B cell (primary cell): ENCODE results near the gene ADAMTS17. TPM values are rescaled to one million over a fixed set of nuclear protein-coding genes. Genes with fewer than 3 reads are reported as not detected.

Experiments
- ATAC-seq: fragments of 200-7000 bp; cut with Tn5 transposase; one replicate; pipeline ENCODE4 v1.10.0; 2021; ENCODE audit warnings: low read depth, mild to moderate bottlenecking, moderate number of reproducible peaks, moderate library complexity
- CTCF ChIA-PET: fragments of 350-600 bp; sonication (Branson Sonifier 250); formaldehyde crosslinking; loops from one replicate; lab custom pipeline; 2021; ENCODE audit warnings: antibody characterized with exemption, inconsistent platforms; lab: Charles Lee
- POLR2A ChIA-PET: fragments of 350-600 bp; sonication (Branson Sonifier 250); formaldehyde crosslinking; loops from one replicate; lab custom pipeline; 2021; ENCODE audit warnings: antibody characterized with exemption; lab: Charles Lee
- DNase-seq: peaks from one replicate; pipeline ENCODE4 v3.0.0; 2013
- H2AFZ ChIP-seq: 2 replicates; pipeline ENCODE4 v1.6.1; 2012; ENCODE audit warnings: mild to moderate bottlenecking, low read depth, low read length; ENCODE audit not compliant: insufficient read depth, poor library complexity, severe bottlenecking
- H3K27ac ChIP-seq, 2 donors: 1 replicate in 1 of 2; 2 replicates in 1 of 2; pipeline ENCODE4 v1.5.1; 2012 to 2013; ENCODE audit warnings: low read length in 2 of 2, mild to moderate bottlenecking in 2 of 2, moderate library complexity in 1 of 2
- H3K27me3 ChIP-seq, 4 experiments: fragments of 200-600 bp in 1 of 4; sonication (generic) in 1 of 4; replicated peaks in 1 of 4; 1 replicate in 2 of 4; 2 replicates in 2 of 4; pipeline versions ENCODE4 v1.6.1 to v1.7.0; 2013 to 2016; ENCODE audit warnings: low read length in 3 of 4, mild to moderate bottlenecking in 2 of 4, mixed read lengths in 1 of 4, moderate library complexity in 1 of 4; ENCODE audit not compliant: insufficient read depth in 4 of 4, control insufficient read depth in 3 of 4; ENCODE audit errors: control extremely low read depth in 1 of 4
- H3K36me3 ChIP-seq, 2 experiments: replicated peaks in 1 of 2; 1 replicate in 1 of 2; 2 replicates in 1 of 2; pipeline versions ENCODE4 v1.6.1 to v1.7.1; 2013; ENCODE audit warnings: low read length in 1 of 2; ENCODE audit not compliant: insufficient read depth in 2 of 2, control insufficient read depth in 1 of 2; ENCODE audit errors: control extremely low read depth in 1 of 2, extremely low read depth in 1 of 2
- H3K4me1 ChIP-seq, 2 donors: fragments of 200-600 bp in 1 of 2; sonication (generic) in 1 of 2; 1 replicate in 1 of 2; 2 replicates in 1 of 2; pipeline versions ENCODE4 v1.5.1 to v1.6.1; 2013 to 2017; ENCODE audit warnings: low read length in 2 of 2; ENCODE audit not compliant: control insufficient read depth in 2 of 2, insufficient read depth in 2 of 2
- H3K4me2 ChIP-seq: replicated peaks from 2 replicates; pipeline ENCODE3; 2012; ENCODE audit warnings: mild to moderate bottlenecking, low read depth, low read length; ENCODE audit not compliant: poor library complexity, severe bottlenecking
- H3K4me3 ChIP-seq, 5 experiments: fragments of 200-600 bp in 1 of 5; sonication (generic) in 1 of 5; 1 replicate in 3 of 5; 2 replicates in 2 of 5; pipeline versions ENCODE4 v1.5.1 to v1.7.0; 2011 to 2016; ENCODE audit warnings: low read length in 4 of 5, mild to moderate bottlenecking in 4 of 5, low read depth in 2 of 5, control low read depth in 1 of 5, moderate library complexity in 1 of 5; ENCODE audit not compliant: insufficient read depth in 1 of 5; ENCODE audit errors: control extremely low read depth in 1 of 5, extremely low read depth in 1 of 5
- H3K79me2 ChIP-seq: fragments of 200-600 bp; sonication (generic); one replicate; pipeline ENCODE4 v1.6.0; 2016; ENCODE audit warnings: low read length; ENCODE audit not compliant: control insufficient read depth, insufficient read depth
- H3K9ac ChIP-seq: fragments of 200-600 bp; sonication (generic); 2 replicates; pipeline ENCODE4 v1.6.1; 2017; ENCODE audit warnings: mild to moderate bottlenecking, low read length, moderate library complexity
- H3K9me3 ChIP-seq, 3 donors: one replicate each; pipeline versions ENCODE4 v1.6.1 to v1.7.1; 2013; ENCODE audit warnings: low read length in 2 of 3; ENCODE audit not compliant: control insufficient read depth in 2 of 3, insufficient read depth in 1 of 3; ENCODE audit errors: control extremely low read depth in 1 of 3
- H4K20me1 ChIP-seq: 2 replicates; pipeline ENCODE4 v1.6.0; 2012; ENCODE audit warnings: mild to moderate bottlenecking, low read length; ENCODE audit not compliant: insufficient read depth, control insufficient read depth, poor library complexity, severe bottlenecking
- H3K27ac Mint-ChIP-seq: one replicate; pipeline ENCODE4 v1.8.0; 2021; ENCODE audit warnings: mixed read lengths
- H3K27me3 Mint-ChIP-seq: one replicate; pipeline ENCODE4 v1.8.0; 2021; ENCODE audit warnings: mixed read lengths
- H3K4me1 Mint-ChIP-seq: one replicate; pipeline ENCODE4 v1.8.0; 2021; ENCODE audit warnings: mixed read lengths
- H3K4me3 Mint-ChIP-seq: one replicate; pipeline ENCODE4 v1.8.0; 2021; ENCODE audit warnings: mixed read lengths
- H3K9me3 Mint-ChIP-seq: one replicate; pipeline ENCODE4 v1.8.0; 2022; ENCODE audit warnings: mixed read lengths; ENCODE audit not compliant: insufficient read depth
- CTCF ChIP-seq: fragments of 200-600 bp; IDR thresholded peaks from one replicate; pipeline ENCODE4 v1.8.0; 2022; ENCODE audit warnings: antibody characterized with exemption, mild to moderate bottlenecking
- EZH2 ChIP-seq: IDR thresholded peaks from 2 replicates; pipeline ENCODE4 v1.6.1; 2012; ENCODE audit warnings: borderline replicate concordance, low read depth, mild to moderate bottlenecking, moderate library complexity, low read length; ENCODE audit not compliant: insufficient read depth, poor library complexity, severe bottlenecking
- WGBS: methylation state at CpG from one replicate; pipeline ENCODE4 v1.1.5; 2013; ENCODE audit warnings: missing lambda C conversion rate; ENCODE audit not compliant: insufficient coverage; 5-methylcytosine and 5-hydroxymethylcytosine counted together
- intact Hi-C: fragments of 100-400 bp; cut with micrococcal nuclease; formaldehyde crosslinking; loops from one replicate; pipeline ENCODE4 v1.10.0; 2022
- polyA plus RNA-seq: library from polyadenylated mRNA; depleted of rRNA; stranded (reverse); fragments of >200 nt; gene quantifications from 2 replicates; pipeline ENCODE4 v1.2.3, GENCODE V29; 2012
- total RNA-seq, 2 donors: library from RNA; stranded (reverse); fragments of 120-200 nt in 1 of 2; gene quantifications; 1 replicate in 1 of 2; 2 replicates in 1 of 2; pipeline versions ENCODE4 v1.2.3 to v1.2.4, GENCODE V29; 2013 to 2022

Gene ADAMTS17
- total and polyA plus RNA-seq, 2 donors (not counting 1 experiment from before 2014, with no cell fraction given), result 0.10 TPM; not detected in 1

GRCh38 chr15:99979371-99979770, 362.4 kb downstream of the ADAMTS17 start:
- Histone ChIP-seq H3K4me1 (no peaks in the 10 kb centered on the region), H3K4me3 (no peak overlapping the region), H3K79me2 (no peaks in the 10 kb centered on the region), H3K27ac (no peak overlapping the region), H2AFZ (no peak overlapping the region), H3K9me3 (peaks cover 0 to 3% (median 0%) of the 10 kb centered on the region in 3 donors), H3K36me3 (no peaks in the 10 kb centered on the region), H3K27me3 (peaks cover 0 to 25% (median 4%) of the 10 kb centered on the region in 4 experiments), H4K20me1 (no peaks in the 10 kb centered on the region), H3K4me2 (no peak overlapping the region), H3K9ac (no peak overlapping the region)
- CTCF ChIA-PET, result no interaction called here
- H3K4me3 Mint-ChIP-seq, result no peak overlapping the region
- POLR2A ChIA-PET, result no interaction called here
- DNase-seq (no peak), ATAC-seq (no peak)
- intact Hi-C loops, result no loop called here
- H3K9me3 Mint-ChIP-seq, result no peaks in the 10 kb centered on the region
- H3K27me3 Mint-ChIP-seq, result peaks cover 27% of the 10 kb centered on the region
- TF ChIP-seq EZH2 (no peak), CTCF (no peak)
- no peak overlapping the region for H3K27ac Mint-ChIP-seq
- H3K4me1 Mint-ChIP-seq, result no peaks in the 10 kb centered on the region
- WGBS, result 94% methylated on average over 13 of the region's 15 CpGs

GRCh38 chr15:99978426-99978825, 363.3 kb downstream of the ADAMTS17 start:
- Histone ChIP-seq H3K36me3 (no peaks in the 10 kb centered on the region), H4K20me1 (no peaks in the 10 kb centered on the region), H3K9ac (no peak overlapping the region), H2AFZ (no peak overlapping the region), H3K4me1 (no peaks in the 10 kb centered on the region), H3K4me2 (no peak overlapping the region), H3K27ac (no peak overlapping the region), H3K4me3 (no peak overlapping the region), H3K9me3 (no peaks in the 10 kb centered on the region), H3K27me3 (peaks cover 0 to 16% (median 4%) of the 10 kb centered on the region in 4 experiments), H3K79me2 (no peaks in the 10 kb centered on the region)
- Mint-ChIP-seq H3K4me1 (no peaks in the 10 kb centered on the region), H3K27me3 (peaks cover 22% of the 10 kb centered on the region), H3K9me3 (no peaks in the 10 kb centered on the region), H3K27ac (no peak overlapping the region), H3K4me3 (no peak overlapping the region)
- 78% methylated on average over 3 of the region's 10 CpGs for WGBS
- DNase-seq (no peak), ATAC-seq (no peak)
- TF ChIP-seq CTCF, result no peak
- TF ChIP-seq EZH2, result no peak
- CTCF ChIA-PET, result no interaction called here
- intact Hi-C loops, result no loop called here
- POLR2A ChIA-PET, result no interaction called here
